GM12878 (cell line): ENCODE measurements around the gene SCN4A. TPM values are rescaled to one million over a fixed set of nuclear protein-coding genes. Genes with fewer than 3 reads are reported as not detected.

ENCODE experiments used
- MLLT1 ChIP-seq: fragments of 450-650 bp; IDR thresholded peaks from 2 replicates; pipeline ENCODE4 v1.6.1; 2016; ENCODE audit warnings: mild to moderate bottlenecking
- NFYB ChIP-seq: IDR thresholded peaks from 2 replicates; pipeline ENCODE4 v1.6.1; 2011; ENCODE audit warnings: low read depth, mild to moderate bottlenecking, low read length, improper control_type of control experiment, moderate library complexity; ENCODE audit not compliant: insufficient read depth
- RAD21 ChIP-seq: IDR thresholded peaks from 2 replicates; pipeline ENCODE4 v1.6.1; 2011; ENCODE audit warnings: mild to moderate bottlenecking, low read depth, low read length, moderate library complexity; ENCODE audit not compliant: insufficient read depth
- RFX5 ChIP-seq: IDR thresholded peaks from 2 replicates; pipeline ENCODE4 v1.6.1; 2011; ENCODE audit warnings: low read depth, low read length, improper control_type of control experiment
- SREBF2 ChIP-seq: IDR thresholded peaks from 2 replicates; pipeline ENCODE4 v1.6.1; 2012; ENCODE audit warnings: mild to moderate bottlenecking, low read length
- ZNF217 ChIP-seq: fragments of 450-650 bp; IDR thresholded peaks from 2 replicates; pipeline ENCODE4 v1.6.1; 2017; ENCODE audit warnings: antibody characterized with exemption, mild to moderate bottlenecking
- ZNF687 ChIP-seq: fragments of 450-650 bp; IDR thresholded peaks from 2 replicates; pipeline ENCODE4 v1.6.1; 2017; ENCODE audit warnings: mild to moderate bottlenecking, moderate library complexity
- polyA plus RNA-seq, 11 experiments: library from polyadenylated mRNA; depleted of rRNA in 4 of 11; unstranded in 6 of 11; stranded (reverse) in 5 of 11; fragments of >200 nt; fragmentation: Nextera tagmentation in 4 of 11; fragmentation: Illumina TruSeq in 1 of 11; extraction: Ambion mirVana in 4 of 11; extraction: Trizol in 1 of 11; gene quantifications; 1 replicate in 1 of 11; 2 replicates in 10 of 11; pipeline versions ENCODE4 v1.2.1 to v1.2.3, GENCODE V29; 2011 to 2016; ENCODE audit warnings: inconsistent platforms in 2 of 11, missing spikeins in 2 of 11, low read depth in 1 of 11
- total RNA-seq, 4 experiments: library from RNA; depleted of rRNA in 3 of 4; stranded (reverse); fragments of >200 nt in 3 of 4; fragmentation: Illumina TruSeq in 1 of 4; extraction: Trizol in 1 of 4; gene quantifications; 2 replicates each; pipeline versions ENCODE4 v1.2.1 to v1.2.3, GENCODE V29; 2013 to 2021

The SCN4A gene
- total and polyA plus RNA-seq, 10 of the 15 experiments (the other 5 are each of a cell fraction or from before 2014, with no cell fraction given) = under 0.01 to 0.15 (median 0.07) TPM; not detected in 4

GRCh38 chr17:63960006-63960405 is 12.7 kb downstream of the SCN4A start (continued):
- TF ChIP-seq ZNF687 = no peak
- no peak for TF ChIP-seq RFX5
- no peak for TF ChIP-seq NFYB
- TF ChIP-seq MLLT1 = no peak
- TF ChIP-seq SREBF2 = no peak
- TF ChIP-seq RAD21 = no peak
- no peak for TF ChIP-seq ZNF217
- TF ChIP-seq, all 136 proteins: peak for 0
